B cell (primary cell): ENCODE results near the gene PHKA2. TPM values are rescaled to one million over a fixed set of nuclear protein-coding genes. Genes with fewer than 3 reads are reported as not detected.

Experiments used
- ATAC-seq: fragments of 200-7000 bp; cut with Tn5 transposase; one replicate; pipeline ENCODE4 v1.10.0; 2021; ENCODE audit warnings: low read depth, mild to moderate bottlenecking, moderate number of reproducible peaks, moderate library complexity
- CTCF ChIA-PET: fragments of 350-600 bp; sonication (Branson Sonifier 250); formaldehyde crosslinking; loops from one replicate; lab custom pipeline; 2021; ENCODE audit warnings: antibody characterized with exemption, inconsistent platforms; lab: Charles Lee
- POLR2A ChIA-PET: fragments of 350-600 bp; sonication (Branson Sonifier 250); formaldehyde crosslinking; loops from one replicate; lab custom pipeline; 2021; ENCODE audit warnings: antibody characterized with exemption; lab: Charles Lee
- DNase-seq: peaks from one replicate; pipeline ENCODE4 v3.0.0; 2013
- H2AFZ ChIP-seq: 2 replicates; pipeline ENCODE4 v1.6.1; 2012; ENCODE audit warnings: mild to moderate bottlenecking, low read depth, low read length; ENCODE audit not compliant: insufficient read depth, poor library complexity, severe bottlenecking
- H3K27ac ChIP-seq, 2 donors: 1 replicate in 1 of 2; 2 replicates in 1 of 2; pipeline ENCODE4 v1.5.1; 2012 to 2013; ENCODE audit warnings: low read length in 2 of 2, mild to moderate bottlenecking in 2 of 2, moderate library complexity in 1 of 2
- H3K27me3 ChIP-seq, 4 experiments: fragments of 200-600 bp in 1 of 4; sonication (generic) in 1 of 4; replicated peaks in 1 of 4; 1 replicate in 2 of 4; 2 replicates in 2 of 4; pipeline versions ENCODE4 v1.6.1 to v1.7.0; 2013 to 2016; ENCODE audit warnings: low read length in 3 of 4, mild to moderate bottlenecking in 2 of 4, mixed read lengths in 1 of 4, moderate library complexity in 1 of 4; ENCODE audit not compliant: insufficient read depth in 4 of 4, control insufficient read depth in 3 of 4; ENCODE audit errors: control extremely low read depth in 1 of 4
- H3K36me3 ChIP-seq, 2 experiments: replicated peaks in 1 of 2; 1 replicate in 1 of 2; 2 replicates in 1 of 2; pipeline versions ENCODE4 v1.6.1 to v1.7.1; 2013; ENCODE audit warnings: low read length in 1 of 2; ENCODE audit not compliant: insufficient read depth in 2 of 2, control insufficient read depth in 1 of 2; ENCODE audit errors: control extremely low read depth in 1 of 2, extremely low read depth in 1 of 2
- H3K4me1 ChIP-seq, 2 donors: fragments of 200-600 bp in 1 of 2; sonication (generic) in 1 of 2; 1 replicate in 1 of 2; 2 replicates in 1 of 2; pipeline versions ENCODE4 v1.5.1 to v1.6.1; 2013 to 2017; ENCODE audit warnings: low read length in 2 of 2; ENCODE audit not compliant: control insufficient read depth in 2 of 2, insufficient read depth in 2 of 2
- H3K4me2 ChIP-seq: replicated peaks from 2 replicates; pipeline ENCODE3; 2012; ENCODE audit warnings: mild to moderate bottlenecking, low read depth, low read length; ENCODE audit not compliant: poor library complexity, severe bottlenecking
- H3K4me3 ChIP-seq, 5 experiments: fragments of 200-600 bp in 1 of 5; sonication (generic) in 1 of 5; 1 replicate in 3 of 5; 2 replicates in 2 of 5; pipeline versions ENCODE4 v1.5.1 to v1.7.0; 2011 to 2016; ENCODE audit warnings: low read length in 4 of 5, mild to moderate bottlenecking in 4 of 5, low read depth in 2 of 5, control low read depth in 1 of 5, moderate library complexity in 1 of 5; ENCODE audit not compliant: insufficient read depth in 1 of 5; ENCODE audit errors: control extremely low read depth in 1 of 5, extremely low read depth in 1 of 5
- H3K79me2 ChIP-seq: fragments of 200-600 bp; sonication (generic); one replicate; pipeline ENCODE4 v1.6.0; 2016; ENCODE audit warnings: low read length; ENCODE audit not compliant: control insufficient read depth, insufficient read depth
- H3K9ac ChIP-seq: fragments of 200-600 bp; sonication (generic); 2 replicates; pipeline ENCODE4 v1.6.1; 2017; ENCODE audit warnings: mild to moderate bottlenecking, low read length, moderate library complexity
- H3K9me3 ChIP-seq, 3 donors: one replicate each; pipeline versions ENCODE4 v1.6.1 to v1.7.1; 2013; ENCODE audit warnings: low read length in 2 of 3; ENCODE audit not compliant: control insufficient read depth in 2 of 3, insufficient read depth in 1 of 3; ENCODE audit errors: control extremely low read depth in 1 of 3
- H4K20me1 ChIP-seq: 2 replicates; pipeline ENCODE4 v1.6.0; 2012; ENCODE audit warnings: mild to moderate bottlenecking, low read length; ENCODE audit not compliant: insufficient read depth, control insufficient read depth, poor library complexity, severe bottlenecking
- H3K27ac Mint-ChIP-seq: one replicate; pipeline ENCODE4 v1.8.0; 2021; ENCODE audit warnings: mixed read lengths
- H3K27me3 Mint-ChIP-seq: one replicate; pipeline ENCODE4 v1.8.0; 2021; ENCODE audit warnings: mixed read lengths
- H3K4me1 Mint-ChIP-seq: one replicate; pipeline ENCODE4 v1.8.0; 2021; ENCODE audit warnings: mixed read lengths
- H3K4me3 Mint-ChIP-seq: one replicate; pipeline ENCODE4 v1.8.0; 2021; ENCODE audit warnings: mixed read lengths
- H3K9me3 Mint-ChIP-seq: one replicate; pipeline ENCODE4 v1.8.0; 2022; ENCODE audit warnings: mixed read lengths; ENCODE audit not compliant: insufficient read depth
- EZH2 ChIP-seq: IDR thresholded peaks from 2 replicates; pipeline ENCODE4 v1.6.1; 2012; ENCODE audit warnings: borderline replicate concordance, low read depth, mild to moderate bottlenecking, moderate library complexity, low read length; ENCODE audit not compliant: insufficient read depth, poor library complexity, severe bottlenecking
- WGBS: methylation state at CpG from one replicate; pipeline ENCODE4 v1.1.5; 2013; ENCODE audit warnings: missing lambda C conversion rate; ENCODE audit not compliant: insufficient coverage; 5-methylcytosine and 5-hydroxymethylcytosine counted together
- intact Hi-C: fragments of 100-400 bp; cut with micrococcal nuclease; formaldehyde crosslinking; loops from one replicate; pipeline ENCODE4 v1.10.0; 2022
- polyA plus RNA-seq: library from polyadenylated mRNA; depleted of rRNA; stranded (reverse); fragments of >200 nt; gene quantifications from 2 replicates; pipeline ENCODE4 v1.2.3, GENCODE V29; 2012
- total RNA-seq, 2 donors: library from RNA; stranded (reverse); fragments of 120-200 nt in 1 of 2; gene quantifications; 1 replicate in 1 of 2; 2 replicates in 1 of 2; pipeline versions ENCODE4 v1.2.3 to v1.2.4, GENCODE V29; 2013 to 2022
- TF ChIP-seq, protein P1 (sequence below): fragments of 200-600 bp; IDR thresholded peaks from one replicate; pipeline ENCODE4 v1.8.0; 2022; ENCODE audit warnings: antibody characterized with exemption, mild to moderate bottlenecking

Gene PHKA2
- total and polyA plus RNA-seq, 2 donors (not counting 1 experiment from before 2014, with no cell fraction given) = 54.6 to 60.6 TPM

GRCh38 chrX:18895189-18895951 lies 88.5 kb downstream of the PHKA2 start:
- no peak overlapping the region for H3K27ac ChIP-seq
- no peaks in the 10 kb centered on the region for H3K79me2 ChIP-seq
- ChIA-PET CTCF (no interaction called here), POLR2A (no interaction called here)
- no peaks in the 10 kb centered on the region for H4K20me1 ChIP-seq
- no peaks in the 10 kb centered on the region for H3K9me3 Mint-ChIP-seq
- H3K4me2 ChIP-seq = no peak overlapping the region
- no peak overlapping the region for H3K27ac Mint-ChIP-seq
- H3K27me3 Mint-ChIP-seq = no peaks in the 10 kb centered on the region
- H3K4me1 Mint-ChIP-seq = no peaks in the 10 kb centered on the region
- H3K4me3 Mint-ChIP-seq = no peak overlapping the region
- H2AFZ ChIP-seq = no peak overlapping the region
- H3K4me3 ChIP-seq = no peak overlapping the region
- H3K36me3 ChIP-seq = peaks cover 0 to 2% of the 10 kb centered on the region in 2 experiments
- DNase-seq (no peak), ATAC-seq (no peak)
- intact Hi-C loops = no loop called here
- no peak overlapping the region for H3K9ac ChIP-seq
- 85% methylated on average over 5 of the region's 18 CpGs for WGBS
- H3K4me1 ChIP-seq = no peaks in the 10 kb centered on the region
- H3K27me3 ChIP-seq = no peaks in the 10 kb centered on the region
- H3K9me3 ChIP-seq = no peaks in the 10 kb centered on the region
- TF ChIP-seq, protein P1, sequence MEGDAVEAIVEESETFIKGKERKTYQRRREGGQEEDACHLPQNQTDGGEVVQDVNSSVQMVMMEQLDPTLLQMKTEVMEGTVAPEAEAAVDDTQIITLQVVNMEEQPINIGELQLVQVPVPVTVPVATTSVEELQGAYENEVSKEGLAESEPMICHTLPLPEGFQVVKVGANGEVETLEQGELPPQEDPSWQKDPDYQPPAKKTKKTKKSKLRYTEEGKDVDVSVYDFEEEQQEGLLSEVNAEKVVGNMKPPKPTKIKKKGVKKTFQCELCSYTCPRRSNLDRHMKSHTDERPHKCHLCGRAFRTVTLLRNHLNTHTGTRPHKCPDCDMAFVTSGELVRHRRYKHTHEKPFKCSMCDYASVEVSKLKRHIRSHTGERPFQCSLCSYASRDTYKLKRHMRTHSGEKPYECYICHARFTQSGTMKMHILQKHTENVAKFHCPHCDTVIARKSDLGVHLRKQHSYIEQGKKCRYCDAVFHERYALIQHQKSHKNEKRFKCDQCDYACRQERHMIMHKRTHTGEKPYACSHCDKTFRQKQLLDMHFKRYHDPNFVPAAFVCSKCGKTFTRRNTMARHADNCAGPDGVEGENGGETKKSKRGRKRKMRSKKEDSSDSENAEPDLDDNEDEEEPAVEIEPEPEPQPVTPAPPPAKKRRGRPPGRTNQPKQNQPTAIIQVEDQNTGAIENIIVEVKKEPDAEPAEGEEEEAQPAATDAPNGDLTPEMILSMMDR = no peak
- no peak for TF ChIP-seq EZH2

GRCh38 chrX:18894156-18894555 lies 89.8 kb downstream of the PHKA2 start:
- Histone ChIP-seq H3K79me2 (no peaks in the 10 kb centered on the region), H3K9me3 (no peaks in the 10 kb centered on the region), H3K36me3 (no peaks in the 10 kb centered on the region), H3K27me3 (no peaks in the 10 kb centered on the region), H3K4me1 (no peaks in the 10 kb centered on the region), H3K27ac (no peak overlapping the region), H3K4me2 (no peak overlapping the region), H3K4me3 (no peak overlapping the region), H2AFZ (no peak overlapping the region), H3K9ac (no peak overlapping the region), H4K20me1 (no peaks in the 10 kb centered on the region)
- TF ChIP-seq EZH2 = no peak
- TF ChIP-seq, protein P1 = no peak
- Mint-ChIP-seq H3K9me3 (no peaks in the 10 kb centered on the region), H3K27me3 (no peaks in the 10 kb centered on the region), H3K4me1 (no peaks in the 10 kb centered on the region), H3K4me3 (no peak overlapping the region), H3K27ac (no peak overlapping the region)
- ChIA-PET POLR2A (no interaction called here), CTCF (no interaction called here)
- WGBS = 100% methylated on average over 14 of the region's 18 CpGs
- no peak for DNase-seq
- ATAC-seq = no peak
- intact Hi-C loops = no loop called here
